ENCODE measurements around the gene TAF3.

Gene TAF3

GRCh38 chr10:8060010-8060703 lies 241.9 kb downstream of the TAF3 start:
- Histone ChIP-seq H3K79me1 (ENCODE audit: low read length) (peaks cover 78% of the 10 kb centered on the region), H3K4me2 (ENCODE audit: low read length) (peak overlapping the region; percentile 49), H3K9me3 (ENCODE audit: insufficient read depth, low read depth, low read length) (no peaks in the 10 kb centered on the region), H3K18ac (ENCODE audit: low read length) (no peak overlapping the region), H3K4me3 (ENCODE audit: low read depth, low read length) (no peak overlapping the region), H3K4ac (ENCODE audit: low read depth, low read length) (peak overlapping the region; percentile 53), H2AK5ac (ENCODE audit: low read length) (no peak overlapping the region), H4K8ac (ENCODE audit: low read depth, low read length) (peak overlapping the region; percentile 62), H3K14ac (ENCODE audit: low read length) (no peak overlapping the region), H2BK5ac (ENCODE audit: low read depth, low read length, poor library complexity) (peak overlapping the region; percentile 71), H3K4me1 (ENCODE audit: control insufficient read depth in 1 of 2, insufficient read depth in 2 of 2, low read length in 2 of 2) (peaks cover 37 to 45% of the 10 kb centered on the region in 2 experiments), H2AFZ (ENCODE audit: insufficient read depth, low read length, poor library complexity) (no peak overlapping the region), H3K9ac (ENCODE audit: low read length) (no peak overlapping the region), H4K12ac (ENCODE audit: low read depth, low read length) (no peak overlapping the region), H3K79me2 (ENCODE audit: control insufficient read depth, insufficient read depth, low read length, poor library complexity) (peaks cover 67% of the 10 kb centered on the region), H2BK12ac (ENCODE audit: low read length) (no peak overlapping the region), H3K23ac (ENCODE audit: low read length) (no peak overlapping the region), H3K27me3 (ENCODE audit: insufficient read depth, low read length) (no peaks in the 10 kb centered on the region), H2BK120ac (ENCODE audit: insufficient read depth, low read length, poor library complexity) (no peak overlapping the region), H4K91ac (ENCODE audit: low read depth, low read length) (peak overlapping the region; percentile 32), H3K36me3 (ENCODE audit: control insufficient read depth in 1 of 2, insufficient read depth in 2 of 2, low read length in 2 of 2) (peaks cover 61 to 72% of the 10 kb centered on the region in 2 experiments), H3K27ac (ENCODE audit: low read depth, low read length) (peak overlapping the region; percentile 99)
- no CpG with 5 or more reads among the region's 15 CpGs for WGBS (ENCODE audit: extremely low coverage, insufficient coverage, insufficient read length)
- no peak for DNase-seq

- Histone ChIP-seq H2AK5ac (ENCODE audit: low read length) (peak overlapping the region; percentile 44), H3K9ac (ENCODE audit: low read length) (no peak overlapping the region), H3K4me3 (ENCODE audit: low read depth, low read length) (no peak overlapping the region), H3K36me3 (ENCODE audit: control insufficient read depth in 1 of 2, insufficient read depth in 2 of 2, low read length in 2 of 2) (peaks cover 59 to 69% of the 10 kb centered on the region in 2 experiments), H3K14ac (ENCODE audit: low read length) (peak overlapping the region; percentile 44), H3K4ac (ENCODE audit: low read depth, low read length) (peak overlapping the region; percentile 68), H3K23ac (ENCODE audit: low read length) (no peak overlapping the region), H3K79me2 (ENCODE audit: control insufficient read depth, insufficient read depth, low read length, poor library complexity) (peaks cover 62% of the 10 kb centered on the region), H3K4me2 (ENCODE audit: low read length) (peak overlapping the region; percentile 49), H3K18ac (ENCODE audit: low read length) (peak overlapping the region; percentile 49), H3K27ac (ENCODE audit: low read depth, low read length) (peak overlapping the region; percentile 99), H2AFZ (ENCODE audit: insufficient read depth, low read length, poor library complexity) (no peak overlapping the region), H2BK120ac (ENCODE audit: insufficient read depth, low read length, poor library complexity) (peak overlapping the region; percentile 48), H3K27me3 (ENCODE audit: insufficient read depth, low read length) (no peaks in the 10 kb centered on the region), H4K91ac (ENCODE audit: low read depth, low read length) (peak overlapping the region; percentile 75), H4K8ac (ENCODE audit: low read depth, low read length) (peak overlapping the region; percentile 81), H3K4me1 (ENCODE audit: control insufficient read depth in 1 of 2, insufficient read depth in 2 of 2, low read length in 2 of 2) (peaks cover 37 to 45% of the 10 kb centered on the region in 2 experiments), H2BK12ac (ENCODE audit: low read length) (no peak overlapping the region), H3K79me1 (ENCODE audit: low read length) (peaks cover 73% of the 10 kb centered on the region), H4K12ac (ENCODE audit: low read depth, low read length) (no peak overlapping the region), H2BK5ac (ENCODE audit: low read depth, low read length, poor library complexity) (peak overlapping the region; percentile 71), H3K9me3 (ENCODE audit: insufficient read depth, low read depth, low read length) (no peaks in the 10 kb centered on the region)
- no peak for DNase-seq
- no CpG with 5 or more reads among the region's 10 CpGs for WGBS (ENCODE audit: extremely low coverage, insufficient coverage, insufficient read length)
Observed at GRCh38 chr10:8060704-8061121, 242.4 kb downstream of the TAF3 start.

GRCh38 chr10:8061274-8062211 lies 243.2 kb downstream of the TAF3 start:
- Histone ChIP-seq H3K4me1 (ENCODE audit: control insufficient read depth in 1 of 2, insufficient read depth in 2 of 2, low read length in 2 of 2) (peaks cover 37 to 45% of the 10 kb centered on the region in 2 experiments), H3K4ac (ENCODE audit: low read depth, low read length) (peak overlapping the region; percentile 68), H4K91ac (ENCODE audit: low read depth, low read length) (peak overlapping the region; percentile 75), H3K18ac (ENCODE audit: low read length) (peak overlapping the region; percentile 98), H3K23ac (ENCODE audit: low read length) (no peak overlapping the region), H2AFZ (ENCODE audit: insufficient read depth, low read length, poor library complexity) (peak overlapping the region; percentile 10), H3K14ac (ENCODE audit: low read length) (peak overlapping the region; percentile 87), H3K36me3 (ENCODE audit: control insufficient read depth in 1 of 2, insufficient read depth in 2 of 2, low read length in 2 of 2) (peaks cover 54 to 70% of the 10 kb centered on the region in 2 experiments), H3K79me2 (ENCODE audit: control insufficient read depth, insufficient read depth, low read length, poor library complexity) (peaks cover 54% of the 10 kb centered on the region), H4K8ac (ENCODE audit: low read depth, low read length) (peak overlapping the region; percentile 81), H4K12ac (ENCODE audit: low read depth, low read length) (peak overlapping the region; percentile 47), H3K9me3 (ENCODE audit: insufficient read depth, low read depth, low read length) (no peaks in the 10 kb centered on the region), H3K27me3 (ENCODE audit: insufficient read depth, low read length) (no peaks in the 10 kb centered on the region), H2BK5ac (ENCODE audit: low read depth, low read length, poor library complexity) (peak overlapping the region; percentile 85), H2AK5ac (ENCODE audit: low read length) (peak overlapping the region; percentile 49), H3K4me2 (ENCODE audit: low read length) (peak overlapping the region; percentile 49), H3K27ac (ENCODE audit: low read depth, low read length) (peak overlapping the region; percentile 99), H3K79me1 (ENCODE audit: low read length) (peaks cover 64% of the 10 kb centered on the region), H3K9ac (ENCODE audit: low read length) (peak overlapping the region; percentile 5), H2BK12ac (ENCODE audit: low read length) (peak overlapping the region; percentile 32), H3K4me3 (ENCODE audit: low read depth, low read length) (peak overlapping the region; percentile 3), H2BK120ac (ENCODE audit: insufficient read depth, low read length, poor library complexity) (peak overlapping the region; percentile 88)
- peak in 1 of 2 donors; percentile 32 for DNase-seq
- WGBS (ENCODE audit: extremely low coverage, insufficient coverage, insufficient read length): no CpG with 5 or more reads among the region's 17 CpGs

- no CpG with 5 or more reads among the region's 15 CpGs for WGBS (ENCODE audit: extremely low coverage, insufficient coverage, insufficient read length)
- Histone ChIP-seq H3K36me3 (ENCODE audit: control insufficient read depth in 1 of 2, insufficient read depth in 2 of 2, low read length in 2 of 2) (peaks cover 51 to 66% of the 10 kb centered on the region in 2 experiments), H3K18ac (ENCODE audit: low read length) (peak overlapping the region; percentile 67), H3K23ac (ENCODE audit: low read length) (no peak overlapping the region), H2AFZ (ENCODE audit: insufficient read depth, low read length, poor library complexity) (no peak overlapping the region), H3K4me3 (ENCODE audit: low read depth, low read length) (no peak overlapping the region), H3K79me2 (ENCODE audit: control insufficient read depth, insufficient read depth, low read length, poor library complexity) (peaks cover 40% of the 10 kb centered on the region), H3K79me1 (ENCODE audit: low read length) (peaks cover 47% of the 10 kb centered on the region), H3K4me2 (ENCODE audit: low read length) (peak overlapping the region; percentile 7), H2AK5ac (ENCODE audit: low read length) (peak overlapping the region; percentile 33), H2BK120ac (ENCODE audit: insufficient read depth, low read length, poor library complexity) (peak overlapping the region; percentile 69), H3K27ac (ENCODE audit: low read depth, low read length) (peak overlapping the region; percentile 99), H2BK12ac (ENCODE audit: low read length) (peak overlapping the region; percentile 78), H3K14ac (ENCODE audit: low read length) (peak overlapping the region; percentile 73), H4K12ac (ENCODE audit: low read depth, low read length) (peak overlapping the region; percentile 59), H3K4ac (ENCODE audit: low read depth, low read length) (peak overlapping the region; percentile 97), H4K91ac (ENCODE audit: low read depth, low read length) (peak overlapping the region; percentile 84), H3K9ac (ENCODE audit: low read length) (peak overlapping the region; percentile 12), H2BK5ac (ENCODE audit: low read depth, low read length, poor library complexity) (peak overlapping the region; percentile 83), H3K4me1 (ENCODE audit: control insufficient read depth in 1 of 2, insufficient read depth in 2 of 2, low read length in 2 of 2) (peaks cover 37 to 45% of the 10 kb centered on the region in 2 experiments), H3K9me3 (ENCODE audit: insufficient read depth, low read depth, low read length) (no peaks in the 10 kb centered on the region), H3K27me3 (ENCODE audit: insufficient read depth, low read length) (no peaks in the 10 kb centered on the region), H4K8ac (ENCODE audit: low read depth, low read length) (peak overlapping the region; percentile 61)
- peak; percentile 87 to 91 for DNase-seq
Observed at GRCh38 chr10:8063128-8063908, 245.0 kb downstream of the TAF3 start.
